Measurements from ENCODE around the gene APBB1.

APBB1 gene

GRCh38 chr11:6350043-6350442, 68.9 kb downstream of the APBB1 start:
- DNase-seq = no peak

- no peak for DNase-seq
These were observed 73.5 kb downstream of the APBB1 start for GRCh38 chr11:6345366-6345765.

Data from NK-92 treated with Interleukin-12 subunit alpha and Interleukin-12 subunit beta, amount 100 ng/mL, for 24 hours (cell line).